ENCODE measurements around the gene NFYC.

Gene NFYC

GRCh38 chr1:40783001-40783905 lies 91.7 kb downstream of the NFYC start, which contains the start of gene KCNQ4:
KCNQ4 (plus strand) TSS chr1:40783787; CDS start chr1:40784094, 307 bp downstream.
- DNase-seq = peak in 1 of 2 experiments; percentile 47

- DNase-seq = peak in 1 of 2 experiments; percentile 11
Measured at GRCh38 chr1:40784141-40784770, 92.8 kb downstream of the NFYC start.

- DNase-seq = no peak
Measured at GRCh38 chr1:40784771-40785151, 93.3 kb downstream of the NFYC start.

- DNase-seq = no peak
Measured at GRCh38 chr1:40785446-40785845, 93.9 kb downstream of the NFYC start.

- DNase-seq = no peak
Measured at GRCh38 chr1:40786171-40786994, 94.9 kb downstream of the NFYC start.

- DNase-seq = no peak
Measured at GRCh38 chr1:40786995-40787705, 95.6 kb downstream of the NFYC start.

GRCh38 chr1:40787737-40788560 lies 96.4 kb downstream of the NFYC start:
- no peak for DNase-seq

GRCh38 chr1:40788561-40789341 lies 97.2 kb downstream of the NFYC start:
- no peak for DNase-seq

GRCh38 chr1:40789342-40789598 lies 97.8 kb downstream of the NFYC start:
- DNase-seq = no peak

GRCh38 chr1:40789661-40790430 lies 98.3 kb downstream of the NFYC start:
- DNase-seq = no peak

GRCh38 chr1:40792036-40792435 lies 100.5 kb downstream of the NFYC start:
- no peak for DNase-seq

- no peak for DNase-seq
Measured at GRCh38 chr1:40793617-40794016, 102.1 kb downstream of the NFYC start.

GRCh38 chr1:40794048-40794447 lies 102.5 kb downstream of the NFYC start:
- DNase-seq = no peak

- no peak for DNase-seq
Measured at GRCh38 chr1:40794974-40795715, 103.6 kb downstream of the NFYC start.

GRCh38 chr1:40795811-40796586 lies 104.5 kb downstream of the NFYC start:
- DNase-seq = no peak

GRCh38 chr1:40796939-40797667 lies 105.6 kb downstream of the NFYC start:
- no peak for DNase-seq

GRCh38 chr1:40797668-40798010 lies 106.1 kb downstream of the NFYC start:
- DNase-seq = no peak
